BJ (cell line): ENCODE measurements around the gene RHBDF1. TPM values are rescaled to one million over a fixed set of nuclear protein-coding genes. Genes with fewer than 3 reads are reported as not detected.

ENCODE experiments used
- CTCF ChIA-PET: fragments of 350-600 bp; formaldehyde crosslinking; extraction: SDS; loops from one replicate; lab custom pipeline; 2021; ENCODE audit warnings: antibody characterized with exemption, inconsistent platforms; lab: Yijun Ruan, JAX
- POLR2A ChIA-PET: fragments of 300-600 bp; sonication (Branson Sonifier 250); formaldehyde crosslinking; extraction: SDS; loops from one replicate; lab custom pipeline; 2021; ENCODE audit warnings: antibody characterized with exemption; lab: Charles Lee
- DNase-seq: peaks from one replicate; pipeline ENCODE4 v3.0.0-alpha.2; 2011; ENCODE audit warnings: low read depth
- H3K27me3 ChIP-seq: 2 replicates; pipeline ENCODE4 v1.6.0; 2011; ENCODE audit warnings: low read length; ENCODE audit not compliant: control insufficient read depth, insufficient read depth
- H3K36me3 ChIP-seq: 2 replicates; pipeline ENCODE4 v1.5.1; 2011; ENCODE audit warnings: low read length; ENCODE audit not compliant: control insufficient read depth, insufficient read depth
- H3K4me3 ChIP-seq: 2 replicates; pipeline ENCODE4 v1.5.1; 2011; ENCODE audit warnings: low read depth, mild to moderate bottlenecking, control low read depth, low read length
- CTCF ChIP-seq: IDR thresholded peaks from 2 replicates; pipeline ENCODE4 v1.5.1; 2011; ENCODE audit warnings: low read depth, mild to moderate bottlenecking, control low read depth, inconsistent platforms, low read length, moderate library complexity; ENCODE audit not compliant: insufficient read depth
- polyA plus RNA-seq: library from polyadenylated mRNA; depleted of rRNA; stranded (reverse); fragments of >200 nt; gene quantifications from 2 replicates; pipeline ENCODE4 v1.2.3, GENCODE V29; 2011

Gene RHBDF1
- polyA plus RNA-seq, 1 experiment = 94.2 TPM

DNA sequence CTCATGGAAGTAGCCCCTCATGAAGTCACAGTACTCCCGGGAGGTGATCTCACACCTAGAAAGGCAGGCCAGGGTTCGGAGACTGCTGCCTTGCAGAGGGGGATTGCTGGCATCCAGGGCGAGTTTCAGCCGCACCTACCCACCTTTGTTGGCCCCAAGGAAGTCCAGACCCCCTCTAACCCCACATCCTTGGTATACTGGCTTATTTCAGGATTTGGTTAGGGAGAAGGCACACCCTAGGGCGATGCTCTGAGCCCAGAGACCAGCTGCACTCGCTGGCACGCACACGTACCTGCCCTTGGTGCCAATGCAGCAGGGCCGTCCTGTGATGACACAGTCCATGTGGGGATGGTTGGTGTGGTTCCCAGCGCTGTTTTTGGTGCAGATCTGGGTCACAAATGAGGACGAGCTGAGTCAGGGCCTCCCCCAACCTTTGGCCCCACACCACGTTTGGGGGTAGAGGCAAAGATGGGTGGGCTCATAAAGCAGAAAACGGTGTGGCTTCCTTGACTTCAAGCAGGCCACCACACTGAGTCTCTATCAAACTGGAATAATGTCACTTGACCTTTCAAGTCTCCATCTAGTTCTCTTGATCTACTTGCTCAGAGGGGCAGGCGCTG is 12.9 kb downstream of the RHBDF1 start:
- no peak for DNase-seq
- no peak for TF ChIP-seq CTCF
- Histone ChIP-seq H3K27me3 (no peaks in the 10 kb centered on the region), H3K4me3 (no peak overlapping the region), H3K36me3 (peaks cover 78% of the 10 kb centered on the region)
- CTCF ChIA-PET = interaction anchor here (21.0 kb wide), 1 partner anchor 32 kb away, joined by 544 read pairs; no protein-coding TSS in a partner anchor
- POLR2A ChIA-PET = no interaction called here

GRCh38 chr16:58491-59439 is 13.7 kb downstream of the RHBDF1 start:
- ChIA-PET POLR2A (no interaction called here), CTCF (interaction anchor here (1.5 to 21.0 kb wide), 4 partner anchors 7 to 39 kb away, joined by 5 to 544 read pairs (median 24); no protein-coding TSS in a partner anchor)
- DNase-seq = no peak
- H3K4me3 ChIP-seq = no peak overlapping the region
- no peaks in the 10 kb centered on the region for H3K27me3 ChIP-seq
- no peak for TF ChIP-seq CTCF
- H3K36me3 ChIP-seq = peaks cover 71% of the 10 kb centered on the region

GRCh38 chr16:57711-58110 is 14.7 kb downstream of the RHBDF1 start:
- POLR2A ChIA-PET = no interaction called here
- no peak for TF ChIP-seq CTCF
- H3K27me3 ChIP-seq = no peaks in the 10 kb centered on the region
- DNase-seq = no peak
- no peak overlapping the region for H3K4me3 ChIP-seq
- H3K36me3 ChIP-seq = peaks cover 64% of the 10 kb centered on the region
- CTCF ChIA-PET = interaction anchor here (0.6 to 3.7 kb wide), 5 partner anchors 8 to 57 kb away, joined by 3 to 25 read pairs (median 5); no protein-coding TSS in a partner anchor

DNA sequence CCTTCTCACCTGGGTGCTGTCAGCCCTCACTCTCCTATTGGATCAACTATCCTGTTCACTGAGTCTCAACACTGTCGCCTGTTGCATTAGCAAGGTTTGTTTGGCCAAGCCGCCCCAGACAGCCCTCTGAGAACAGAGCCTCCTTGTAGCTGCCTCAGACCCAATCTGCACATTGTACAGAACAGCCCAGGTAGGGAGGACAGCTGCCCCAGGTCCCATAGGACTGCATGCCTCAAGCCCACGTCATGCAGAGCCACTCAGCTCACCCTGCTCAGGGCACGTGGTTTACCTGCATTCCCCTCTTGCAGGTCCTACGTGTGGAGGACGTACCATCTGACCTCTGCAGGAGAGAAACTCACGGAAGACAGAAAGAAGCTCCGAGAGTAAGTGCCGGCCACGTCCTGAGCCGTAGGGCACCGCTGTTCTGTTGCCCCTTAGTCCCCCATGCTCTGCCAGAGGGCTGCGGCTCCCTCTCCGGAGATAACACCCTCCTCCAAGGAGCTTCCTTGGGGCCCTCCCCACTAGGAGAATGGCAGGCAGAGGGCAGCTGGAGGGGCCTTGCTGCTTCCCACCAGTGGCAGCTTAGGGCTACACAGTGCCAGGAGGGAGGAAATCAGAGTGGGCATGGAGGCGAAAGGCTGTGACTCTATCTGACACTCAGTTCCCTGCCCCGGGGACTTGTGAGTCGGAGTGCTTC is 16.1 kb downstream of the RHBDF1 start:
- no peak for TF ChIP-seq CTCF
- Histone ChIP-seq H3K4me3 (no peak overlapping the region), H3K27me3 (no peaks in the 10 kb centered on the region), H3K36me3 (peaks cover 53% of the 10 kb centered on the region)
- ChIA-PET POLR2A (interaction anchor here (0.5 kb wide), 1 partner anchor 40 kb away, joined by 3 read pairs; no protein-coding TSS in a partner anchor), CTCF (interaction anchor here (1.1 to 3.7 kb wide), 3 partner anchors 9 to 61 kb away, joined by 3 to 25 read pairs (median 23); no protein-coding TSS in a partner anchor)
- DNase-seq = no peak
